VCaP (cell line): ENCODE results near the gene LYL1.

Experiments
- H3K27ac ChIP-seq: fragments of 450-650 bp; 2 replicates; pipeline ENCODE4 v1.5.1; 2017
- TF ChIP-seq, protein P1 (sequence below): fragments of 450-650 bp; conservative IDR thresholded peaks from 2 replicates; pipeline ENCODE4 v1.5.1; 2017; ENCODE audit warnings: mild to moderate bottlenecking, moderate library complexity

LYL1 gene

DNA sequence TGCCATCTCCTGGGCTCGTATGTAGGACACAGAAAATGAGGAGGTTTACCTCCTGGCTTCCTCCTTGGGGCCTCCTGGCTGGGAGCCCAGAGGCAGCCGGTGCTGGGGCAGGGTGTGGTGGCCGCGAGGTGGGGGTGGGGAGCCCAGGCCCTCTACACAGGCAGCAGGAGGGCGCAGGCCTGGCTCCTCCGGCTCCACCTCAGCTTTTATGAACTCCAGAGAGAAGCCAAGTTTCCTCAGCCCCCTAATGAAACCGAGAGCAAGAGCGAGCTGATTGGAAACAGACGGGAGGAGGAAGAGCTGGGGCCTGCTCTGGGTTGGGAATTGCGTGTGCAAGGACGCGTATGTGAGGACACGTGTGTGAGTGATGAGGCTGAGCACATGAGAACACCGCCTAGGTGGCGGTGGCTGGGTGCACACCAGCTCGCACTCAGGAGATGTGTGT is 23.1 kb downstream of the LYL1 start:
- TF ChIP-seq, protein P1, sequence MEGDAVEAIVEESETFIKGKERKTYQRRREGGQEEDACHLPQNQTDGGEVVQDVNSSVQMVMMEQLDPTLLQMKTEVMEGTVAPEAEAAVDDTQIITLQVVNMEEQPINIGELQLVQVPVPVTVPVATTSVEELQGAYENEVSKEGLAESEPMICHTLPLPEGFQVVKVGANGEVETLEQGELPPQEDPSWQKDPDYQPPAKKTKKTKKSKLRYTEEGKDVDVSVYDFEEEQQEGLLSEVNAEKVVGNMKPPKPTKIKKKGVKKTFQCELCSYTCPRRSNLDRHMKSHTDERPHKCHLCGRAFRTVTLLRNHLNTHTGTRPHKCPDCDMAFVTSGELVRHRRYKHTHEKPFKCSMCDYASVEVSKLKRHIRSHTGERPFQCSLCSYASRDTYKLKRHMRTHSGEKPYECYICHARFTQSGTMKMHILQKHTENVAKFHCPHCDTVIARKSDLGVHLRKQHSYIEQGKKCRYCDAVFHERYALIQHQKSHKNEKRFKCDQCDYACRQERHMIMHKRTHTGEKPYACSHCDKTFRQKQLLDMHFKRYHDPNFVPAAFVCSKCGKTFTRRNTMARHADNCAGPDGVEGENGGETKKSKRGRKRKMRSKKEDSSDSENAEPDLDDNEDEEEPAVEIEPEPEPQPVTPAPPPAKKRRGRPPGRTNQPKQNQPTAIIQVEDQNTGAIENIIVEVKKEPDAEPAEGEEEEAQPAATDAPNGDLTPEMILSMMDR: no peak
- peak overlapping the region; percentile 44 for H3K27ac ChIP-seq

DNA sequence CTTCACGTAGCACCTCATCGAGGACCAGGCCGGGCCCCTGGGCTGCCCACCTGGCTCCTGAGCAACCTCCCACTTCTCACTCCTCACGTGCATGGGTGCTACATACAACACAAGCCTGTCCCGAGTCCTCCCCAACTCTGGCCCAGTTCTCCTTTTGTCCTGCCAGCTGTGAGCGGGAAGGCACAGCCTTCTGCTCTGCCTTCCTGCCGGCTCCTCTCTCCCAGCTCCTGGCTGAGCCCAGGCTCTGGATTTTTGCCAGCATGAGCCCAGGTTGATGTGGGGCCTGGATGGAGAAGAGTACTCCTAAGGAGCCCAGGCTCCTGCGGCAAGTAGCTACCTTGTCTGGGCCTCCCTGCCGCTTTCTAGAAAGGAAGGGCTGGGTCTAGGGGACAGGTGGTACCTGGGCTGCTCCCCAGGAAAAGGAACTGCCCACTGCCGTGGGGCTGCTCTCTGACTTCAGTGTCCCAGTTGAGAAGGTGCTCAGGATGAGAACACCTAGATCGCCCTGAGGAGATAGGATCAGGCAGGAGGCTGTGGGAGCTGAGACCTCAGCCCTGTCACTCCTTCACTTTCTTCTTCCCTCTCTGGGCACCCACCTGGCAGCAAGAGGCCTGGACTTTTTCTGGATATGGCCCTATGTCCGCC is 23.6 kb downstream of the LYL1 start:
- peak overlapping the region; percentile 44 for H3K27ac ChIP-seq

DNA sequence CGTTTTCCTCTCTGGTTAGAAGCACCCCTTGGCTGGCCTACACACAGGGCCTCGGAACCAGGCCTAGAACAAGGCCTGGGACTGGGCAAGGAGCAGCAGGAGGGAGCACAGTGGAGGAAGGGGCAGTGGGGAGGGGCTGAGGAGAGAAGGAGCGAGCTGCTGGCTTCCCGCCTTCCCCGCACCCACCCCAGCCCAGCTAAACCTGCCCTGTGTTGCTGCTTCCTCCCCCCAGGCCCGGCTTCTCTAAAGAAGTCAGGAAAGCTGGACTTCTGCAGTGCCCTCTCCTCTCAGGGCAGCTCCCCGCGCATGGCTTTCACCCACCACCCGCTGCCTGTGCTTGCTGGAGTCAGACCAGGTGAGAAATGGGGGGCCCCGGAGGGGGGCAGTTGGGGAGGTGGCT is 24.3 kb downstream of the LYL1 start:
- TF ChIP-seq, protein P1: no peak
- peak overlapping the region; percentile 44 for H3K27ac ChIP-seq

More for the DNA sequence above, 23.6 kb downstream of the LYL1 start:
- TF ChIP-seq, protein P1: no peak

DNA sequence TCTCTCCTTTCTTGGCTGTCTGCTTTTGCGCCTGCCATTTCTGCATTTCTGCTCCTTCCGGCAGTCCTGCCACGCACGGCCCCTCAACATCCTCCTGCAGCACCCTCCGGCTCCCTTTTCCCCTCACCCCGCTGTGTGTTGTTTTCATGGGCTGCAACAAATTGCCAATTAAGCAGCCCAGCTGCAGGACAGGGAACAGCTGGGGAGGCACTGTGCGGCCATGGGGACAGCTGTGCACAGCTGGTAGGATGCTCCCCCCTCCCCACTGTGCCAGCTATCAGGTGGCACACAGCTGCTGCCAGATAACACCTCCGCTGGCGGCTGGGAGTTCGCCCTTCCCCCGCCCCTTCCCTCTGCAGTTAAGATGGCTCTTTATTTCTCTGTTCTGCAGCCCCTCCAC is 25.4 kb downstream of the LYL1 start:
- TF ChIP-seq, protein P1: no peak
- peak overlapping the region; percentile 26 for H3K27ac ChIP-seq

DNA sequence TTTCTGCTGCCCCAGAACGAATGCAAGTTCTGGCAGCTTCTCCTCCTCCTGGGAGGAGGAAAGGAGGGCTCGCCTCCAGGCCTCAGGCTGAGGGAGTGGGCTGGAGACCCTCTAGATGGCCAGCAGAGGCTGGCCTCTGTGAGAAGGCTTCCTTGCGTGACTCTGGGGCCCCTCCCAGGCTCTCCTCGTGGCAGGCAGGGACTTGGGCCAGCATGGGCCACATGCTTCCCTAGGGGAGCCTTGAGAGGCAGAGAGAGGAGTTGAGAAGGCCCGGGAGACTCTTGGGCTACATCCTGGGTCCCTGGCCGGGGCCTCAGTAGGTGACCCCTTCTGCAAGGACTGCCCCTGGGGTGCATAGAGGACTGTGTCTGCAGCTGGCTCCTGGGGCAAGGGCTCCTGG is 25.9 kb downstream of the LYL1 start:
- TF ChIP-seq, protein P1: no peak
- H3K27ac ChIP-seq: peak overlapping the region; percentile 26

DNA sequence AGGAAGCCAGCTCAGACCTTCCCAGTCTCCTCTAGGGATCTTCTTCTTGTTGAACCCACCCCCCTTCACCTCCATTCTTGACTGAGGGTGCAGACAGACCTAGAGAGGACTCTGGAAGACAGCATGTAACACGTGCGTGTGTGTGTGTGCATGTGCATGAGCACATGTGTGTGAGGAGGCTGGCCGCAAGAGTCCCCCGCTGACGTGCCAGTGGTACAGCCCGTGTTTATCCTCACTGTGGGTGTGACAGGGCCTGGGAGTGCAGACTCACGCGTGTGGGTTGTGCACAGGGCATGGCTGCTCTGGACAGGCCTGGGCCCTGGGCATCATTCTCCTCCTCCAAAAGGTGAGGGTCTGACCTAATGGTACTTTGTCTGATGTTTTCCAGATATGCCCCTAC is 26.3 kb downstream of the LYL1 start:
- TF ChIP-seq, protein P1: no peak
- peak overlapping the region; percentile 26 for H3K27ac ChIP-seq

DNA sequence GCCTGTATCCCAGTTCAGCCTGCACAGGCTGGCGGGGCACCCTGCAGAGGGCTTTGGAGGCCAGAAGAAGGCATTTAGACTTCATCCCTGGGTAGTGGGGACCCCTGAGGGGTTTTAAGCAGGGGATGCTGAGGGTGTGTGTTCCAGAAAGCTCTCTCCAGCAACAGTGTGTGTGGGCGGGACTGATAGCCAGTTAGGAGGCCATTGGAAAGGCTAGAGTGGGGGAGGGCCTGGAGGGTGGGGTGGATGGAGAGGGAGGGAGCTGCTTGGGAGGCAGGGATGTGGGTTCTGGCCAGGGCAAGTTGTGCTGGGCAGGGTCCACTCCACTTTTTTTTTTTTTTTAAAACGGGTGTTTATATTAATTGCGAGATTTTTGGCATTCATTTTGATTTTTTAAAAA is 28.3 kb downstream of the LYL1 start:
- H3K27ac ChIP-seq: no peak overlapping the region
- TF ChIP-seq, protein P1: no peak
